GM04504 (cell line): ENCODE results near the gene RAX.

ENCODE experiments used
- DNase-seq: peaks from one replicate; pipeline ENCODE4 v3.0.0-alpha.2; 2012; ENCODE audit warnings: low read depth

The RAX gene

DNA sequence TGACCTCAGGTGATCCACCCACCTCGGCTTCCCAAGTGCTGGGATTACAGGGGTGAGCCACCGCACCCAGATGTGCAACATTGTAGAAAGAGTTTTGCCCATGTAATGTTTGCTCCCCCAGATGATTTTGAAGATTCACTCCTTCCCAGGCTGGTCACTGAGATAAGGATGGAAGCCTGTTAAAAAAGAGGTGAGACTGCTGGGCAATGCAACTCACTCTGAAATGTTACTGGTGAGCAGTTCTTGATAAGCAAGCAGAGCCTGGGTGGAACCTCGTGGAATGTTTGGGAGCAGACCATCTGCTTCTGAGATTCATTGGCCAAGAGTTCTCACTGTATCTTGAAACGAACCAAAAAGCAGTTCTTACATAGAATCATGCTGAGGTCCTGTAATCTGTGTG is 33.6 kb downstream of the RAX start:
- DNase-seq, result no peak

DNA sequence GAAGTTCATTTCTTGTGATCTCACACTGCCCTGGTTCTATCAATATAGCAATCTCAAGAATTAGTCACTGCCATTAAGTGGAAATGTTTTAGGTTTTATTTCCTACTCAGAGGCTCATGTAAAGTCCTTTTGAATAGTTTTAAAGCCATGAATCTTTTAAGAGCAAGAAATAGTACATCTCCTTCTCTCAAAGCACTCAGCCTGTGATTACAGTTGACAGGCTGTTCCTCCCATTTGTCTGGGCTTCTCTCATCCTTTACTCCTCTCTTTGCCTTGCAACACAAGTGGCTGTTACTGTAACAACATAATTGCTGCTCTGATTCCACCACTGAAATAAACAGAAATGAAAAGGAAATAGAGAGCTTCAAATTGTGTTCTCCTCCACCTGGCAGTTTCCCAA is 34.9 kb downstream of the RAX start:
- DNase-seq, result peak; percentile 54

DNA sequence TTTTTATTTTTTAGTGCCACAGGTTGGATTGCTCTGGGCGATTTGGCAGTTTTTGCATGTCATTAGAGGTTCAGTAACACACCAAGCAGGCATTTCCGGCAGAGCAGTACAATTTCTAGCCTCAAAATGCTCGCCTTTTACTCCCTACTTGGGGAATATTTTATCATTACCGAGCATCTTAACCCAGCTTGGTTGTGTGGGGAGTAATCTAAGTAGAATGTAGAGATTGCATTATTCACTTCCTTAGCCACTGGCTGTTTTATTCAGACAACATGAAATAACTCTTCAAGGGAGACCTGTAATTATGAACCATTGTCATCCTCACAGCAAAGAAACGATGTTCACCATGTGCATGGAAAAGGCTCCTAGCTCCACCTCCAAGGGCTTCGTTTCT is 40.2 kb downstream of the RAX start:
- DNase-seq, result peak; percentile 70

DNA sequence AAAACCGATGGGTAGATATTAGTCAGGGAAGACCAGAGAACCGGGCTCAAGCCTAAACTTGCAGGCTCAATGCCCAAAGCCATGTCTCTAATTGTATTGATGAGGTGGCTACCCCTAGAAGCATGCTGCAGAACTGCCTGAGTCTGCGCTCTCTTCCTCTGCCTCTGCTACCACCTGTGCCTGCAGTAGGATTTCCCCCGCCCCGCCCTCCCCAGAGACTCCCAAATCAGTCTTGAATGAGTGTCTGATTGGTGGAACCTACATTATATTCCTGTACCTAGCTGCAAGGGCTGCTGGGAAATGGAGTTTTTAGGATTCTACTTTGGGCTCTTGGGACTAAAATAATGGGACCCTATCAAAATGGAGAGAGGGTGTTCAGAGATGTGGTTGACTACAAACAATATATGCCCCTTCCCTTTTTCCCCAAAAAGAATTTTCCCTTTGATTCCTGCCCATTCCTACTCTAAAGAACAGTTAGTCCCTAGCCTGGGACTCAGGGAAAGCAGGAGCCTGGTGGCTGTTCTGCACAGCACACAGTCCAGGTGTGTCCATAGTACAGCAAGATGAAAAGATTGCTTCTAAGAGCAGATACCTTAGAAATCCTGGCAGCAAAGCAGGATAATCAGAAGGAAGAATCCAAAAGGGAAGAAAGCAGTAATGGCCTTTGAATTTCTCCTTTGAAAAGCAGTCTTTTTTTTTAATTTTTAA is 40.8 kb downstream of the RAX start:
- no peak for DNase-seq

DNA sequence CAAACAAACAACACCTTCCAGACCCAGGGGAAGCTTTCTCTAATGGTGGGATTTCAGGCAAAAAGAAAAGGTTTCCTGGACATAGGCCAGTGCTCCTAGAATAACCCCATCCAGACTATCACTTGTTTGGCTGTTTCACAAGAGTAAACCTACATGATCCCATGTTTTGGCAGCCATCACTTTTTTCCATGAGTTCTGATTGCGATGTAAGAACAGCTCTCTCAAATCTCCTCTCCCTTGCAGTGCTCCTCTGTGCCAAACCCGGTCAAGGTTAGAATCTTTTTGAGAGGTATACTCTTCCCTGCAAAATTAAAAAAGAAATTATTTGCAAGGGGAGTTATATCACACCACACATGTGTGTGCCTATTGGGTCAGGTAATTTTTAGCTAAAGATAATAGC is 41.4 kb downstream of the RAX start:
- no peak for DNase-seq

DNA sequence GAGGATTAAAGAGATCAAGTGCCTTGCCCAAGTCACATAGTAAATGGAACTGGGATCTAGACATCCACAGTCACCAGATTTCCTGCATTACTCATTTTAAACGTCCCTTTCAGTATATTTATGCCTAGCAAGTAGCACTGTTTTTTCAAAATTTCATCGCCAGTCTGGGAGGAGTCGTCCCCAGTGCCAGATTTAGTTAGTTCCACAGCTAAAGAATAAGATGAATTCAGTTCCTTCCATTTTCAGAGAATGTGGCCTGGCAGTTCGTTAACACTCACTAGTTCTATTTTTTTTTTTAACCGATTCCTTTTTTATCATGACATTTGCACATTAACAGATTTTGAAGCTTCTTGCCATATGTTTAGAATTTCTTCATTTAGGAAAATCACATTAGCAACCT is 42.1 kb downstream of the RAX start:
- no peak for DNase-seq

DNA sequence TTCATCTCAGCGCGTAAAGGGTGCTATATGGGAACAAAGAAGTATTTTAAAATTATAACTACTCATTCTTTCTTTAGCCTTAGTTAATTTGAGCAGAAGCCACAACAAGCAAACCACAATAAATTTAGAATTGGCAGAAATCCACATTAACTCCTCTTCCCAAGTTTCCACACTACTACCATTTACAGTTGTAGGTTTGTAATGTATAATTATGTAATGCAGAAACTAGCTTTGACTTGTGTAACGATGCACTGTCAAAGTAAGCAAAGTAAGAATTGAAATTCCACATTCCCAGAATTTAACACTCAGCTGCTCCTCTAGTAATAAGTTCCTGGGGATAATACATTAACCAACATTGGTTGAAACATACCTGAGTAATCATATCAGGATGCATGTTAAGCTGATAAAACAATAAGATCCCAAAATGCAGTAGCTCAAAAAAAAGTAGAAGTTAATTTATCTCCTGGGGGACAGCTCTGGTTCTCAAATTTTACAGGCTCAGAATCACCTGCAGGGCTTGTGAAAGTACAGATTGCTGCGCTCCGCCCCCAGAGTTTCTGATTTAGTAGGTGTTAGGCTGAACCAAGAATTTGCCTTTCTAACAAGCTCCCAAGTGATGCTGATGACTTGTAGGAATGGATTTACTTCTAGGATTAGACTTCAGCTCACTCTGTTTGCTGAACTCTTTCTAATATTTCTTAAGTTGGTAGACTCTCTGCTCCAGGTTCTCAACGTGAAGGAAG is 43.4 kb downstream of the RAX start:
- DNase-seq, result no peak

DNA sequence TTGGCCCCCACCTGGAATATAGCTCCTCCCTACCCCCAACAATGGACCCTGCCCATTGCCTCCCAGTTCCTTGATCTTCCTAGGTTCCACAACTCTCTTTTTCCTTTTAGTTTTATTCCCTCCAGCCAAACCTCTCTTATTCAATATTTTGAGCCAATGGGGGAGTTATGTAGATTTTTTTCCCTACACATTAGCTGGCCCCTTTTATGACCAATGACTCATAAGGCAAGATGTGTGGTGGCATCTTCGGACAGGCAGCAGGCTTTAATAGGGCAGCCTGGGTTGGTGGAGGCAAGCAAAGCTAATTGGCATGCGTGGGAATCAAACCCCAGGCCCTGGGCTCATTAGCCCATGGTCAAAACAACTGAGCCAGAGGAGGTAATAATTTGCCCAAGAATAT is 44.1 kb downstream of the RAX start:
- DNase-seq, result peak; percentile 56

DNA sequence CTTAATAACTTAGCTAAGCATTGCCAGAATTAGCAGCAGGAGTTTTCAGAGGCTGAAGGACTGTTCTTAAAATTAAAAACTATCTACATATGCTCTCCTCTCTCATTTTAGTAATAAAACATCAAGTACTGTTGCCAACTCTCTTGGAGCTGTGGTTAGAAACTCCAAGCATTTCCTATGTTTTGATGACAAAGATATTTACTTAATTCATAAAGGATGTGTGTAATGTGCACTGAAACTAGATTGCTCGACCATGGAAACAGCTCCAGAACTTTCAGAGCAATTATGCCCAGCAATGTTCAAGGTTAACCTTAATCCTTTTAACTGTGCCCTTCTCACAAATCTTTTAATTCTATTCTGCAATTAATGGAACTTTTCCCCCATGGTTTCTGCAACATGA is 44.9 kb downstream of the RAX start:
- DNase-seq, result peak; percentile 64

DNA sequence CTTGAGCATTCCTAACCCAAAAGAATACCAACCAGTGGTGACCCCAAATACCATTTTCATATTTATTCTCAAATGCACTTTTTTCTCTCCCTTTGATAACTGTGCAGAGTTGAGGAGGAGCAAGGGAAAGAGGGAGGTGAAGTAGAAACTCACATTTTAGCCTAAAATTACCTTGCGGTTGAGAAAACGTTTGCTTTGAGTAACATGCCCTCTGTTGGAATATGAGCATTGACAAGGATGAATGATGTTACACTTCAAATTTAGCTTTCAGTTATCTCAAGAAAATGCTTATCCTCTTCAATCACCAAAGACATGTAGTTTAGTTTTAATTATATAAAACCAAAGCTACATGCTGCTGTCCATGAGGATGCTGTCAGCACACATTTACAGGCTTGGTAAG is 50.9 kb downstream of the RAX start:
- no peak for DNase-seq

DNA sequence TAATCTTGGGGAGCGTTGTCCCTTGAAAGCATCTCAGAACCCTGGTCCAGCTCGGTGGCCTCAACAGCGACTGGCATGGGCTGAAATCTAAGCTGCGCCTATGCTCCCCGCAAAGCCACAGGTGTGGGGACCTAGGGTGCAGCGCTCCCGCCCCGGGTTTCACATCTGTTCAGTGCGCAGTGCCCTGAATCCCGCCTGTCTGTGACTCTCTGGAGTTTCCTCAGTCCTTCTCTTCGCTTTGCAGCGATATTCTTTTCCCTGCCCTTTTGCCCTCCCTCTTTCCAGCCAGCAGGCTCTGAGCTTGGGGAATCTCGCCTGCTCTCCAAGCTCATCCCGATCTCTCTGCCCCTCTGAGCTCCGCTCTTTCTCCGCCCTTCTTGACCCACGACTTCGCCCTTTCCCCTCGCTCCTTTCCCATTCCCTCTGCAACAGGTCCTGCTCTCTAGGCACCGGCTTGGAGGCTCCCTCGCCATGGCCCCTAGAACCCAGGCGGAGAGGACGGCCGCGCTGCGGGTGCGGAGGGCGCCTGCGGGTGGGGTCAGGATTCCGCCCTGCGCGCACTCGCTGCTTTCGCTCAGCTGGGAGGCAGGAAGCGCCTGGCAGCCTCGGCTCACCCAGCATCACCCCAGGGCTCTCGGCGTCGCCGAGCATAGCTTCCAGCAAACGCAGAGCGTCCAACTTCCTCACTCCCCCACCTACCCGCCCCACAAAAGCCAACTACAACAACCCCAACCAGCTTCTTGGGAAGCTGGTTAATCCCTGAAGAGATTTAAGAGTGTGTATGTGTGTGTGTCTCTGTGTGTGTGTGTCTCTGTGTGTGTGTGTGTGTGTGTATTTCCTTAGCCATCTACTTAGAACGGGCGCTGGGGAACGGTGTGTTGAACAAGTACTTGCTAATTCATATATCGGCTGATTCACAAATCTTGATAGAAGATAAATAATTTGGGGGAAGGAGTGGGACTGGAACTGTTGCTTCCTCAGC is 52.2 kb downstream of the RAX start:
- DNase-seq, result no peak

DNA sequence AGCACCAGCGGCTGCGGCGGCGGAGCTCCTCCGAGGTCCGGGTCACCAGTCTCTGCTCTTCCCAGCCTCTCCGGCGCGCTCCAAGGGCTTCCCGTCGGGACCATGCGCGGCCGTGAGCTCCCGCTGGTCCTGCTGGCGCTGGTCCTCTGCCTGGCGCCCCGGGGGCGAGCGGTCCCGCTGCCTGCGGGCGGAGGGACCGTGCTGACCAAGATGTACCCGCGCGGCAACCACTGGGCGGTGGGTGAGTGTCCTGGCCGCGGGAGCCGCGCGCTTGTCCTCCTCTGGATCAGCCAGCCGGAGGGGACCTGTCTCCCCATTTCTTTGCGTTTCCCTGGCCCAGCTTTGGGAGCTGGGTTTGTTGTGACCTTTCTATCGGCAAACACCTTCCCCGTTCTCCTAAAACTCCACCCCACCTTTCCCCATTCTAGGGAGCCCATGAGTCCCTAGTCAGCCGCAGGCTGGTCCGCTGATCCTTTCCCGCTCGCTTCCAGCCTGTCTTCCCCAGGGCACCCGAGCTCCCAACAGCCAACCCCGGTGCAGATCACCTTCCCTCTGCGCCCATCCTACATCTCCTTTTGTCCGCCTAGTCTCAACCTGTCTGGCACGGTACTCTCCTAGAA is 53.0 kb downstream of the RAX start:
- no peak for DNase-seq

DNA sequence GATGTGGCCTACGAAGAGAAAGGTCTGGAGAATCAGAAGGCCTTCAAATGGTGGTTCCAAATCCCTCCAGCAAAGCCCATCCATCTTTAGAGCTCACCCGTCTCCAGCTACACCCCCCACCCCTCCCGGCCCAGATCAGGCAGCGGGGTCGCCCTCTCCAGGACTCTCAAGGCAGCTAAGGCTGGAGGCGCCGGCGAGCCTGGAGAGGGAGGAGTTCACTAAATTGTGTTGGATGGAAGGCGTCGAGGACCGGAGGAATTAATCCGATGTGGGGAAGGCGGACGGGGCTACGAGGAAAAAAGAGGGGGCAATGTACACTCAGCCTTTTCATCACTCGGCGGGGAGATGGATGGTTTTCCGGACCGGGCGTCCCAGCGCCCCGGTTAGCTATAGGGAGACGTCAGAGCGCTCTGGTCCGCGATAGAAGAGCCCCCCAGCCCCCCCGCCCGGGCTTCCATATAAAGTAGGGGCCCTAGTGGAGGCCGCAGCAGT is 53.5 kb downstream of the RAX start, which contains the start of gene GRP:
Gene GRP (plus strand): TSS at position 487 of the 492 bp plus-strand sequence. CDS start 108 bp downstream, outside the sequence.
- DNase-seq, result no peak

DNA sequence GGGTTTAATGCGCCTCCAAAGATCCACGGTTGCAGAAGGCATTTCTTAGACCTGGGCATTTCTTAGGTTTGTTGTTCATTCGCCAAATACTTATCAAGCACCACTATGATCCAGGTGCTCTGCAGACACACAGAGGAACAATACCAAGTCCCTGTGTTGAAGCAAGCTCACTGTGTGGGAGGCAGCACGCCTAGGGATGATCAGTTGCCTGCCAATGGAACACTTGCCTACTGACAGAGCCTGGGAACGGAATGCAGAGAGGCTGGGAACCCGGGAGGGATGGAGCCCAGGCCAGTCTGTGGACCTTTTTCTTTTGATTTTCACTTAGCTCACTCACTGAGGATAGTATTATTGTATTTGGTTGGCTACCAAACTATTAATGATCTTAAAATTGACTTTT is 55.2 kb downstream of the RAX start:
- no peak for DNase-seq
